GM23338 (cell line): ENCODE results near the gene NPSR1.

Experiments used
- EZH2 ChIP-seq: fragments of 200-600 bp; sonication (generic); IDR thresholded peaks from one replicate; pipeline ENCODE4 v1.8.0; 2017; ENCODE audit warnings: antibody characterized with exemption, mild to moderate bottlenecking, low read depth; ENCODE audit not compliant: unreplicated experiment
- EZH2phosphoT487 ChIP-seq: fragments of 200-600 bp; sonication (generic); IDR thresholded peaks from one replicate; pipeline ENCODE4 v1.8.1; 2018; ENCODE audit warnings: antibody characterized with exemption; ENCODE audit not compliant: unreplicated experiment
- POLR2AphosphoS5 ChIP-seq: IDR thresholded peaks from 2 replicates; pipeline ENCODE4 v1.6.1; 2016; ENCODE audit warnings: antibody characterized with exemption, low read depth
- REST ChIP-seq: IDR thresholded peaks from one replicate; pipeline ENCODE4 v1.6.1; 2018; ENCODE audit warnings: antibody characterized with exemption; ENCODE audit not compliant: unreplicated experiment
- ZNF331 ChIP-seq: fragments of 250-450 bp; sonication (Bioruptor Pico); IDR thresholded peaks from 2 replicates; pipeline ENCODE4 v1.5.0; 2020; ENCODE audit warnings: low read depth, mild to moderate bottlenecking, moderate library complexity
- TF ChIP-seq, protein P1 (sequence below), 2 experiments: fragments of 200-600 bp in 1 of 2; sonication (generic) in 1 of 2; conservative IDR thresholded peaks; 2 replicates each; pipeline versions ENCODE4 v1.5.1 to v1.6.1; 2016 to 2017; ENCODE audit warnings: antibody characterized with exemption in 2 of 2, low read depth in 2 of 2, mild to moderate bottlenecking in 2 of 2, moderate library complexity in 1 of 2

- TF ChIP-seq POLR2AphosphoS5 (no peak), EZH2 (no peak), EZH2phosphoT487 (no peak), REST (no peak), ZNF331 (CRISPR knock-in tag) (no peak)
- TF ChIP-seq, protein P1, sequence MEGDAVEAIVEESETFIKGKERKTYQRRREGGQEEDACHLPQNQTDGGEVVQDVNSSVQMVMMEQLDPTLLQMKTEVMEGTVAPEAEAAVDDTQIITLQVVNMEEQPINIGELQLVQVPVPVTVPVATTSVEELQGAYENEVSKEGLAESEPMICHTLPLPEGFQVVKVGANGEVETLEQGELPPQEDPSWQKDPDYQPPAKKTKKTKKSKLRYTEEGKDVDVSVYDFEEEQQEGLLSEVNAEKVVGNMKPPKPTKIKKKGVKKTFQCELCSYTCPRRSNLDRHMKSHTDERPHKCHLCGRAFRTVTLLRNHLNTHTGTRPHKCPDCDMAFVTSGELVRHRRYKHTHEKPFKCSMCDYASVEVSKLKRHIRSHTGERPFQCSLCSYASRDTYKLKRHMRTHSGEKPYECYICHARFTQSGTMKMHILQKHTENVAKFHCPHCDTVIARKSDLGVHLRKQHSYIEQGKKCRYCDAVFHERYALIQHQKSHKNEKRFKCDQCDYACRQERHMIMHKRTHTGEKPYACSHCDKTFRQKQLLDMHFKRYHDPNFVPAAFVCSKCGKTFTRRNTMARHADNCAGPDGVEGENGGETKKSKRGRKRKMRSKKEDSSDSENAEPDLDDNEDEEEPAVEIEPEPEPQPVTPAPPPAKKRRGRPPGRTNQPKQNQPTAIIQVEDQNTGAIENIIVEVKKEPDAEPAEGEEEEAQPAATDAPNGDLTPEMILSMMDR (conservative IDR thresholded peaks at IDR 0.05; ENCODE audit: low read depth in 2 of 2), result peak; percentile 77 to 81
Measured at GRCh38 chr7:34759477-34760125, 101.6 kb downstream of the NPSR1 start.
